HG02938 (cell line): Measurements from ENCODE around the gene PTGES.
"Not testable (repeated sequence)": the region's sequence is repeated elsewhere in the genome, so short reads cannot be mapped to it uniquely, and the experiment has no call there.

Experiments used
- ATAC-seq: cut with Tn5 transposase; IDR thresholded peaks from one replicate; pipeline ENCODE4 v1.9.1; 2021; ENCODE audit warnings: mild to moderate bottlenecking, moderate library complexity; ENCODE audit not compliant: unreplicated experiment

The PTGES gene, protein sequence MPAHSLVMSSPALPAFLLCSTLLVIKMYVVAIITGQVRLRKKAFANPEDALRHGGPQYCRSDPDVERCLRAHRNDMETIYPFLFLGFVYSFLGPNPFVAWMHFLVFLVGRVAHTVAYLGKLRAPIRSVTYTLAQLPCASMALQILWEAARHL

DNA sequence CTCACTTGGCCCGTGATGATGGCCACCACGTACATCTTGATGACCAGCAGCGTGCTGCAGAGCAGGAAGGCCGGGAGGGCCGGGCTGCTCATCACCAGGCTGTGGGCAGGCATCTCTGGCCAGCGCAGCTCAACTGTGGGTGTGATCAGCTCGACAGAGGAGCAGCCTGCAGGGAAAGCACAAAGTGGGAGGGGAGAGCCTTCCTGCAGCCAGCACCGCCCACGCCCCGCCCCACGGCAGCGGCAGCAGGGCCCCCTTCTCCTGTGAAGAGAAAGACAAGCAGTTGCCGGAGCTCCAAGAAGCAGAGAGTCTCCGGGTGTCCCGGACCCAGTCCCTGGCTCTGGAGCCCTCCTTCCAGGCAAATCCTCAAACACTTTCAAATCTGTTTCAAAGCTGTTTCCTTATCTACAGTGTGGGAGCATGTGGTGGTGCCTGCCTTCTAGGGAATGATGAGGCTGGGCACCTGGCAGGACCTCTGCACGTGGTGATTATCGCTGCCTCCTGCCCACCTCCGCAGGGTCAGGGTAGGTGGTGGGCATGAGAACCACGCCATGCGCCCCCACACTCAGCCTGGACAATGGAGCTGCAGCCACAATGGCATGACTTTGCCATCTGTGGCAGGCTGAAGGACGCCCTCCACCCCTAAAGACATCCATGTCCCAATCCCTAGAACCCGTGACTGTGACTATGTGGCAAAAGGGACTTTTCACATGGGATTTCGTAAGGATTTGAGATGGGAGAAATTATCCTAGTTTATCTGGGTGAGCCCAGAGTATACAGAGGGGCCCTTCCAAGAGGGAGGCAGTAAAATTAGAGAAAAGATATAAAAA is at the start of gene PTGES:
Gene PTGES (minus strand): TSS at position 143 of the 830 bp plus-strand sequence. CDS start 30 bp downstream, at position 113.
- no peak for ATAC-seq

DNA sequence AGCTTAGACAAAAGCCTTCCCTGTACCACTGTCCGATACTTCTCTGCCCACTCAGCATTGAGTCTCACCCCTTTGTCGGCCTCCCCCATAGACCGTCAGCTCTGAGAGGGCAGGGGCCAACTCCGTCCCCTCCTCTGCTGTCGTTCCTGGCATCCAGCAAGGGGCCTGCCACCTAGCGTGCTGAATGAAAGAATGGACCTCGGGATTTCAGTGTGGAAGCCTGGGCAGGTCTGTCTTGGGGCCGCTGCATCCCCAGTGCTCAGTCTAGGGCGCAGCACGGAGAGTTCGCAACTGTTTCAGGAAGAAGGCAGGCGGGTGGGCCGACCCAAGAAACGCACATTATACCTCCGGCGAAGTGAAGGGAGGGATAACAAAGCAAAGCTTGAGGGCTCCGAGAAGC is 48.7 kb upstream of the PTGES start:
- no peak for ATAC-seq

- ATAC-seq = no peak
These were observed 46.1 kb upstream of the PTGES start for GRCh38 chr9:129798973-129799372.

- not testable (repeated sequence) for ATAC-seq
These were observed 43.2 kb upstream of the PTGES start for GRCh38 chr9:129796029-129796428.

GRCh38 chr9:129794549-129794948 is 41.7 kb upstream of the PTGES start:
- no peak for ATAC-seq

DNA sequence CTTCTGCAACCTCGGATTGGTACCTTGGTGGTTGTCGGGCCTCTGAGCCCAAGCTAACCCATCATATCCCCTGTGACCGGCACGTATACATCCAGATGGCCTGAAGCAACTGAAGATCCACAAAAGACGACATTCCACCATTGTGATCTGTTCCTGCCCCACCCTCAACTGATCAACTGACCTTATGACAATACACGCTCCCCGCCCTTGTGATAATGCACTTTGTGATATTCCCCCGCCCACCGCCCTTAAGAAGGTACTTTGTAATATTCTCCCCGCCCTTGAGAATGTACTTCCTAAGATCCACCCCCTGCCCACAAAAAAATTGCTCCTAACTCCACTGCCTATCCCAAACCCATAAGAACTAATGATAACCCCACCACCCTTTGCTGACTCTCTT is 33.6 kb upstream of the PTGES start:
- ATAC-seq = no peak

GRCh38 chr9:129785866-129786265 is 33.0 kb upstream of the PTGES start:
- ATAC-seq = no peak

DNA sequence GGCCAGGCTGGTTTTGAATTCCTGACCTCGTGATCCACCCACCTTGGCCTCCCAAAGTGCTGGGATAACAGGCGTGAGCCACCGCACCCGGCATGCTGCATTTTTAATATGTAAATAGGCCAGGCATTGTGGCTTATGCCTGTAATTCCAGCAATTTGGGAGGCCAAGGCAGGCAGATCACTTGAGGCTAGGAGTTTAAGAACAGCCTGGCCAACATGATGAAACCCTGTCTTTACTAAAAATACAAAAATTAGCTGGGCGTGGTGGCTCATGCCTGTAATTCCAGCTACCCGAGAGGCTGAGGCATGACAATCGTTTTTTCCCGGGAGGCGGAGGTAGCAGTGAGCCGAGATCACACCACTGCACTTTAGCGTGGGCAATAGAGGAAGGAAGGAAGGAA is 32.1 kb upstream of the PTGES start:
- not testable (repeated sequence) for ATAC-seq

DNA sequence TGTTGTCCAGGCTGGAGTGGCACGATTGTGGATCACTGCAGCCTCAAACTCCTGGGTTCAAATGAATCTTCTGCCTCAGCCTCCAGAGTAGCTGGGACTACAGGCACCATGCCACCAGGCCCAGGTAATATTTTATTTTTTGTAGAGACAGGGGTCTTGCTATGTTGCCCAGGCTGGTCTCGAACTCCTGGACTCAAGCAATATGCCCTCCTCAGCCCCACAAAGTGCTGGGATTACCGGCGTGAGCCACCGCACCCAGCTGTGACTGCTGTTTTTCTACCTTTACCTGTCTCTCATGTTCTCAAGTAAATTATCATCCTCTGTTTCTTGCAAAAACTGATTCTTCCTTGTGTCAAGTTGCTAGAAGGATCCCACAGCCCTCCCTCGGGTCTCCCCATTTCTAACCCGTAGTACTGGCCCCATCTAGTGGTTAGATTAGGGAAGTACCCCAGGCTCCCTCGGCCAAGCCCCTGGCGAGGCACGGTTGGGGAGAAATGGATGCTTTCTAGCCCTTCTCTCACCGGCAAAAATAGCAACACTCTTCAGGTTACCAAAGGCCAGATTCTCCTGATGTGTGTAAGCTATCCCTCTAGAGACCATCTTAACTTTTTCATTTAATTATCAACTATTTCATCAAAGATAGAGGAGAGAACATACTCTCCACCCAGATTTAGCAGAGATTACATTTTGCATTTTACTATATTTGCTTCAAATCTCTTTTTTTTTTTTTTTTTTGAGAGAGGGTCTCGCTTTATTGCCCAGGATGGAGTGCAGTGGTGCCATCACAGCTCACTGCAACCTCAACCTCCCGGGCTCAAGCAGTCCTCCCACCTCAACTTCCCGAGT is 30.9 kb upstream of the PTGES start:
- ATAC-seq = no peak

GRCh38 chr9:129781981-129782380 is 29.1 kb upstream of the PTGES start:
- ATAC-seq = no peak

DNA sequence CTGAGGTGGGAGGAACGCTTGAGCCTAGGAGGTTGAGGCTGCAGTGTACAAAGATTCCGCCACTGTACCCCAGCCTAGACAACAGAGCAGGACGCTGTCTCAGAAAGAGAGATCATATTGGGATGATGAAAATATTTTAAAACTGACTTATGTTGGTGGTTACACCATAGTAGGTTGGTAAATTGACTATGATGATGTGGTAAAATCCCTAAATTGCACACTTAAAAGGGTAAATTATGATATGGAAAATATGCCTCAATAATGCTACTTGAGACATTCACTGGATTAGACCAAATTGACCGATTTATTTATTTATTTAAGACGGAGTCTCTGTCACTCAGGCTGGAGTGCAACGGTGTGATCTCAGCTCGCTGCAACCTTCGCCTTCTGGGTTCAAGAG is 28.3 kb upstream of the PTGES start:
- ATAC-seq = no peak

DNA sequence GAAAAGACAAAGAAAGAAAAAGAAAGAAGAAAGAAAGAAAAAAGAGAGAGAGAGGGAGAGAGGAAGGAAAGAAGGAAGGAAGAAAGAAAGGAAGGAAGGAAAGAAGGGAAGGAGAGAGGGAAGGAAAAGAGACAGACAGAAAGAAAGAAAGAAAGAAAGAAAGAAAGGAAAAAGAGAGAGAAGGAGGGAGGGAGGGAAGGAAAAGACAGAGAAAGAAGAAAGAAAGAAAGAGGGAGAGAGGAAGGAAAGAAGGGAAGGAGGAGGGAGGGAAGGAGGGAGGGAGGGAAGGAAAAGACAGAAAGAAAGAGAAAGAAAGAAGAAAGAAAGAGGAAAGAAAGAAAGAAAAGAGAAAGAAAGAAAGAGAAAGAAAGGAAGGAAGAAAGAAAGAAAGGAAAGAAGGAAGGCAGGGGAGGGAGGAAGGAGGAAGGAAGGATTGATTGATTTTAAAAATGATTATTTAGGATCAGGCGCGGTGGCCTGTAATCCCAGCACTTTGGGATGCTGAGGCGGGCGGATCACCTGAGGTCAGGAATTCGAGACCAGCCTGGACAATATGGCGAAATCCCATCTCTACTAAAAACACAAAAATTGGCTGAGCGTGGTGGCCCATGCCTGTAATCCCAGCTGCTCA is 26.8 kb upstream of the PTGES start:
- ATAC-seq = no peak

GRCh38 chr9:129778469-129778868 is 25.6 kb upstream of the PTGES start:
- ATAC-seq = no peak

DNA sequence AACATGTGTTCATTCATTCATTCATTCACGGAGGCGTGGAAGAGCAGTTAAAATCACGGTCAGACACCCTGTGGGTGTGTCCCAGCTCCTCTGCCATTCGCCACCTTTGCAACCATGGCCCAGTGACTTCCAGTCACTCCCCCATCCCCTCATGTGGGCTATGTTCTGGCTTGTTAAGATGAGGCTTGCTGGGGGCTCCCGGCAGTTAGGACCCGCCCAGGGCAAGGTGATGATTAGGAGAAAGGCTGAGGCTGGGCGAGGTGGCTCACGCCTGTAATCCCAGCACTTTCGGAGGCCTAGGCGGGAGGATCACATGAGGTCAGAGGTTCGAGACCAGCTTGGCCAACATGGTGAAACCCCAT is 24.9 kb upstream of the PTGES start:
- ATAC-seq = no peak

- no peak for ATAC-seq
These were observed 24.3 kb upstream of the PTGES start for GRCh38 chr9:129776938-129777768.

- no peak for ATAC-seq
These were observed 23.7 kb upstream of the PTGES start for GRCh38 chr9:129776566-129776937.

- ATAC-seq = not testable (repeated sequence)
These were observed 23.3 kb upstream of the PTGES start for GRCh38 chr9:129776096-129776495.

DNA sequence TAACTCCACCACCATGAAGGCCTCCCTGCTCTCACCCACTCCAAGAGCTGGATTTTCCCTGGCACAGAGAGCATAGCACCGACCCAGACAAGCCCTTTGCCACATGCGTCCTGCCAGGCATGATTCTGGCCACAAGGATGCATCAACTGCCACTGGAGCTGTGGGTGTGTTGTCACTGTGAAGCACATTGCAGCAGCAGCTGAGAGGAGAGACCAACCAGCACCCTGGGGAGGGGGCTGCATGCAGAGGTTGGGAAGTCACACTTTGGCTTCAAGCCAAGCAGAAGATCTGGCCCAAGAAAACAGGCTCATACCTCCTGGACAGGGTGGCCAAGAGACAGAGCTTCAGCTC is 22.6 kb upstream of the PTGES start:
- no peak for ATAC-seq

- no peak for ATAC-seq
These were observed 22.1 kb upstream of the PTGES start for GRCh38 chr9:129774791-129775447.
